ENCODE data around the gene PSPH.
"Not testable (repeated sequence)": the region's sequence is repeated elsewhere in the genome, so short reads cannot be mapped to it uniquely, and the experiment has no call there.

- TF ChIP-seq POLR2A, CTCF (IDR thresholded peaks at IDR 0.05): not testable (repeated sequence)
Observed at GRCh38 chr7:56045758-56046157, 5.5 kb downstream of the PSPH start.
